Measurements from ENCODE around the gene SCARB2. TPM values are rescaled to one million over a fixed set of nuclear protein-coding genes. Genes with fewer than 3 reads are reported as not detected.

SCARB2 gene
- total and polyA plus RNA-seq, 2 experiments from 2014 or later, result 17.7 to 41.0 TPM

DNA sequence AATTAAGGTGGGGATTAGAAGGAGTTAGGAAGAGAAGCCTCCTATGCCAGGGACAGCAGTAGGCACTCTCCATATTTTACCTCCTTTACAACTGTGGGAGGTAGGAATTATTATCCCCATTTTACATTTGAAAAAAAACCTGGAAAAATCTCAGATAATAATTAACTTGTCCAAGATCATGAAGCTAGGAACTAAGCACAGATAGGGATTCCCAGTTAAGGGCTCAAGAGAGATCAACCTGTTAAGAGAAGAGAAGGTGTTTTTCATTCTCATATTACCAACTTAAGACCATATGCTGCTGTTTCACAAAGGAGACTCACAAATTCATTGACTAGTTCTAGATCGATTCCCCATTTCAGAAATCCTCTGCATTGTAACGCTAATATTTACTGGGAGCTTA is 21.8 kb upstream of the SCARB2 start (continued):
- TF ChIP-seq, protein P1, sequence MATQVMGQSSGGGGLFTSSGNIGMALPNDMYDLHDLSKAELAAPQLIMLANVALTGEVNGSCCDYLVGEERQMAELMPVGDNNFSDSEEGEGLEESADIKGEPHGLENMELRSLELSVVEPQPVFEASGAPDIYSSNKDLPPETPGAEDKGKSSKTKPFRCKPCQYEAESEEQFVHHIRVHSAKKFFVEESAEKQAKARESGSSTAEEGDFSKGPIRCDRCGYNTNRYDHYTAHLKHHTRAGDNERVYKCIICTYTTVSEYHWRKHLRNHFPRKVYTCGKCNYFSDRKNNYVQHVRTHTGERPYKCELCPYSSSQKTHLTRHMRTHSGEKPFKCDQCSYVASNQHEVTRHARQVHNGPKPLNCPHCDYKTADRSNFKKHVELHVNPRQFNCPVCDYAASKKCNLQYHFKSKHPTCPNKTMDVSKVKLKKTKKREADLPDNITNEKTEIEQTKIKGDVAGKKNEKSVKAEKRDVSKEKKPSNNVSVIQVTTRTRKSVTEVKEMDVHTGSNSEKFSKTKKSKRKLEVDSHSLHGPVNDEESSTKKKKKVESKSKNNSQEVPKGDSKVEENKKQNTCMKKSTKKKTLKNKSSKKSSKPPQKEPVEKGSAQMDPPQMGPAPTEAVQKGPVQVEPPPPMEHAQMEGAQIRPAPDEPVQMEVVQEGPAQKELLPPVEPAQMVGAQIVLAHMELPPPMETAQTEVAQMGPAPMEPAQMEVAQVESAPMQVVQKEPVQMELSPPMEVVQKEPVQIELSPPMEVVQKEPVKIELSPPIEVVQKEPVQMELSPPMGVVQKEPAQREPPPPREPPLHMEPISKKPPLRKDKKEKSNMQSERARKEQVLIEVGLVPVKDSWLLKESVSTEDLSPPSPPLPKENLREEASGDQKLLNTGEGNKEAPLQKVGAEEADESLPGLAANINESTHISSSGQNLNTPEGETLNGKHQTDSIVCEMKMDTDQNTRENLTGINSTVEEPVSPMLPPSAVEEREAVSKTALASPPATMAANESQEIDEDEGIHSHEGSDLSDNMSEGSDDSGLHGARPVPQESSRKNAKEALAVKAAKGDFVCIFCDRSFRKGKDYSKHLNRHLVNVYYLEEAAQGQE (IDR thresholded peaks at IDR 0.05; ENCODE audit: unreplicated experiment), result no peak
- TF ChIP-seq ZNF331 (CRISPR knock-in tag; IDR thresholded peaks at IDR 0.05; ENCODE audit: low read depth), result no peak
- TF ChIP-seq, protein P2, sequence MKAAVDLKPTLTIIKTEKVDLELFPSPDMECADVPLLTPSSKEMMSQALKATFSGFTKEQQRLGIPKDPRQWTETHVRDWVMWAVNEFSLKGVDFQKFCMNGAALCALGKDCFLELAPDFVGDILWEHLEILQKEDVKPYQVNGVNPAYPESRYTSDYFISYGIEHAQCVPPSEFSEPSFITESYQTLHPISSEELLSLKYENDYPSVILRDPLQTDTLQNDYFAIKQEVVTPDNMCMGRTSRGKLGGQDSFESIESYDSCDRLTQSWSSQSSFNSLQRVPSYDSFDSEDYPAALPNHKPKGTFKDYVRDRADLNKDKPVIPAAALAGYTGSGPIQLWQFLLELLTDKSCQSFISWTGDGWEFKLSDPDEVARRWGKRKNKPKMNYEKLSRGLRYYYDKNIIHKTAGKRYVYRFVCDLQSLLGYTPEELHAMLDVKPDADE (IDR thresholded peaks at IDR 0.05), result no peak
- no peak for TF ChIP-seq CREB1 (CRISPR knock-in tag; IDR thresholded peaks at IDR 0.05; ENCODE audit: low read depth)

DNA sequence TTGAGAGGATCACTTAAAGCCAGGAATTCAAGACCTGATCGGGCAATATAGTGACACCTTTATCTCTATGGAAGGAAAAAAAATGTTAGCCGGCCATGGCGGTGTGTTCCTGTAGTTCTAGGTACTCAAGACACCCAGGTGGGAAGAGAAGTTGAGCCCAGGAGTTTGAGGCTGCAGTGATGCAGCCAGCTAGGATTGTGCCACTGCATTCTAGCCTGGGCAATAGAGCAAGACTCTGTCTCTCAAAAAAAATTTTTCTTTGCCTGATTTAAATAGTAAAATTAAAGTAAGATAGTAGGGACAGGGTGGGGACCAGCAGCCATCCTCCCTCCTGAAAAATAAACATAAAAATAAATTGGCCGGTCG is 21.0 kb upstream of the SCARB2 start:
- Histone ChIP-seq H3K27me3 (ENCODE audit: insufficient read depth) (no peaks in the 10 kb centered on the region), H2AFZ (no peak overlapping the region), H3K4me2 (peak overlapping the region; percentile 76; the same call in 1 of the 2 replicates), H4K20me1 (replicated peaks; ENCODE audit: insufficient read depth) (no peaks in the 10 kb centered on the region; the same call in none of the 2 replicates), H3K27ac (ENCODE audit: low read depth) (peak overlapping the region; percentile 40), H3K4me1 (ENCODE audit: insufficient read depth) (peaks cover 19% of the 10 kb centered on the region), H3F3A (replicated peaks; ENCODE audit: low read depth) (no peaks in the 10 kb centered on the region), H3K36me3 (ENCODE audit: insufficient read depth) (peaks cover 4% of the 10 kb centered on the region; the same call in 1 of the 2 replicates), H3K4me3 (peak overlapping the region; percentile 63), H3K79me2 (replicated peaks; ENCODE audit: insufficient read depth) (peaks cover 27% of the 10 kb centered on the region), H3K9me2 (ENCODE audit: insufficient read depth) (no peaks in the 10 kb centered on the region)
- Mint-ChIP-seq H3K4me1 (peaks cover 40% of the 10 kb centered on the region), H3K27ac (no peak overlapping the region), H3K4me3 (peak overlapping the region; percentile 75; the same call in 2 of the 3 replicates), H3K27me3 (ENCODE audit: insufficient read depth, low read depth, poor library complexity) (peaks cover 11% of the 10 kb centered on the region), H3K9me3 (peaks cover 16% of the 10 kb centered on the region), H3K36me3 (ENCODE audit: low read depth) (peaks cover 24% of the 10 kb centered on the region)
- no peak for DNase-seq (ENCODE audit: low spot score)
- TF ChIP-seq, protein P3, sequence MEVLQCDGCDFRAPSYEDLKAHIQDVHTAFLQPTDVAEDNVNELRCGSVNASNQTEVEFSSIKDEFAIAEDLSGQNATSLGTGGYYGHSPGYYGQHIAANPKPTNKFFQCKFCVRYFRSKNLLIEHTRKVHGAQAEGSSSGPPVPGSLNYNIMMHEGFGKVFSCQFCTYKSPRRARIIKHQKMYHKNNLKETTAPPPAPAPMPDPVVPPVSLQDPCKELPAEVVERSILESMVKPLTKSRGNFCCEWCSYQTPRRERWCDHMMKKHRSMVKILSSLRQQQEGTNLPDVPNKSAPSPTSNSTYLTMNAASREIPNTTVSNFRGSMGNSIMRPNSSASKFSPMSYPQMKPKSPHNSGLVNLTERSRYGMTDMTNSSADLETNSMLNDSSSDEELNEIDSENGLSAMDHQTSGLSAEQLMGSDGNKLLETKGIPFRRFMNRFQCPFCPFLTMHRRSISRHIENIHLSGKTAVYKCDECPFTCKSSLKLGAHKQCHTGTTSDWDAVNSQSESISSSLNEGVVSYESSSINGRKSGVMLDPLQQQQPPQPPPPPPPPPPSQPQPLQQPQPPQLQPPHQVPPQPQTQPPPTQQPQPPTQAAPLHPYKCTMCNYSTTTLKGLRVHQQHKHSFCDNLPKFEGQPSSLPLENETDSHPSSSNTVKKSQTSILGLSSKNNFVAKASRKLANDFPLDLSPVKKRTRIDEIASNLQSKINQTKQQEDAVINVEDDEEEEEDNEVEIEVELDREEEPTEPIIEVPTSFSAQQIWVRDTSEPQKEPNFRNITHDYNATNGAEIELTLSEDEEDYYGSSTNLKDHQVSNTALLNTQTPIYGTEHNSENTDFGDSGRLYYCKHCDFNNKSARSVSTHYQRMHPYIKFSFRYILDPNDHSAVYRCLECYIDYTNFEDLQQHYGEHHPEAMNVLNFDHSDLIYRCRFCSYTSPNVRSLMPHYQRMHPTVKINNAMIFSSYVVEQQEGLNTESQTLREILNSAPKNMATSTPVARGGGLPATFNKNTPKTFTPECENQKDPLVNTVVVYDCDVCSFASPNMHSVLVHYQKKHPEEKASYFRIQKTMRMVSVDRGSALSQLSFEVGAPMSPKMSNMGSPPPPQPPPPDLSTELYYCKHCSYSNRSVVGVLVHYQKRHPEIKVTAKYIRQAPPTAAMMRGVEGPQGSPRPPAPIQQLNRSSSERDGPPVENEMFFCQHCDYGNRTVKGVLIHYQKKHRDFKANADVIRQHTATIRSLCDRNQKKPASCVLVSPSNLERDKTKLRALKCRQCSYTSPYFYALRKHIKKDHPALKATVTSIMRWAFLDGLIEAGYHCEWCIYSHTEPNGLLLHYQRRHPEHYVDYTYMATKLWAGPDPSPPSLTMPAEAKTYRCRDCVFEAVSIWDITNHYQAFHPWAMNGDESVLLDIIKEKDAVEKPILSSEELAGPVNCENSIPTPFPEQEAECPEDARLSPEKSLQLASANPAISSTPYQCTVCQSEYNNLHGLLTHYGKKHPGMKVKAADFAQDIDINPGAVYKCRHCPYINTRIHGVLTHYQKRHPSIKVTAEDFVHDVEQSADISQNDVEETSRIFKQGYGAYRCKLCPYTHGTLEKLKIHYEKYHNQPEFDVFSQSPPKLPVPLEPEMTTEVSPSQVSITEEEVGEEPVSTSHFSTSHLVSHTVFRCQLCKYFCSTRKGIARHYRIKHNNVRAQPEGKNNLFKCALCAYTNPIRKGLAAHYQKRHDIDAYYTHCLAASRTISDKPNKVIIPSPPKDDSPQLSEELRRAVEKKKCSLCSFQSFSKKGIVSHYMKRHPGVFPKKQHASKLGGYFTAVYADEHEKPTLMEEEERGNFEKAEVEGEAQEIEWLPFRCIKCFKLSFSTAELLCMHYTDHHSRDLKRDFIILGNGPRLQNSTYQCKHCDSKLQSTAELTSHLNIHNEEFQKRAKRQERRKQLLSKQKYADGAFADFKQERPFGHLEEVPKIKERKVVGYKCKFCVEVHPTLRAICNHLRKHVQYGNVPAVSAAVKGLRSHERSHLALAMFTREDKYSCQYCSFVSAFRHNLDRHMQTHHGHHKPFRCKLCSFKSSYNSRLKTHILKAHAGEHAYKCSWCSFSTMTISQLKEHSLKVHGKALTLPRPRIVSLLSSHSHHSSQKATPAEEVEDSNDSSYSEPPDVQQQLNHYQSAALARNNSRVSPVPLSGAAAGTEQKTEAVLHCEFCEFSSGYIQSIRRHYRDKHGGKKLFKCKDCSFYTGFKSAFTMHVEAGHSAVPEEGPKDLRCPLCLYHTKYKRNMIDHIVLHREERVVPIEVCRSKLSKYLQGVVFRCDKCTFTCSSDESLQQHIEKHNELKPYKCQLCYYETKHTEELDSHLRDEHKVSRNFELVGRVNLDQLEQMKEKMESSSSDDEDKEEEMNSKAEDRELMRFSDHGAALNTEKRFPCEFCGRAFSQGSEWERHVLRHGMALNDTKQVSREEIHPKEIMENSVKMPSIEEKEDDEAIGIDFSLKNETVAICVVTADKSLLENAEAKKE (CRISPR knock-in tag; IDR thresholded peaks at IDR 0.05), result no peak
- TF ChIP-seq CREB1 (CRISPR knock-in tag; IDR thresholded peaks at IDR 0.05; ENCODE audit: low read depth) (no peak), NANOG (IDR thresholded peaks at IDR 0.05; ENCODE audit: borderline replicate concordance) (no peak), POLR2AphosphoS5 (IDR thresholded peaks at IDR 0.05; ENCODE audit: low read depth) (no peak), ZNF114 (CRISPR knock-in tag; IDR thresholded peaks at IDR 0.05) (no peak), EZH2 (IDR thresholded peaks at IDR 0.05; ENCODE audit: low read depth, unreplicated experiment) (no peak), JUNB (IDR thresholded peaks at IDR 0.05; ENCODE audit: unreplicated experiment) (no peak), STAT1 (IDR thresholded peaks at IDR 0.05; ENCODE audit: unreplicated experiment) (no peak)
- TF ChIP-seq, protein P4, sequence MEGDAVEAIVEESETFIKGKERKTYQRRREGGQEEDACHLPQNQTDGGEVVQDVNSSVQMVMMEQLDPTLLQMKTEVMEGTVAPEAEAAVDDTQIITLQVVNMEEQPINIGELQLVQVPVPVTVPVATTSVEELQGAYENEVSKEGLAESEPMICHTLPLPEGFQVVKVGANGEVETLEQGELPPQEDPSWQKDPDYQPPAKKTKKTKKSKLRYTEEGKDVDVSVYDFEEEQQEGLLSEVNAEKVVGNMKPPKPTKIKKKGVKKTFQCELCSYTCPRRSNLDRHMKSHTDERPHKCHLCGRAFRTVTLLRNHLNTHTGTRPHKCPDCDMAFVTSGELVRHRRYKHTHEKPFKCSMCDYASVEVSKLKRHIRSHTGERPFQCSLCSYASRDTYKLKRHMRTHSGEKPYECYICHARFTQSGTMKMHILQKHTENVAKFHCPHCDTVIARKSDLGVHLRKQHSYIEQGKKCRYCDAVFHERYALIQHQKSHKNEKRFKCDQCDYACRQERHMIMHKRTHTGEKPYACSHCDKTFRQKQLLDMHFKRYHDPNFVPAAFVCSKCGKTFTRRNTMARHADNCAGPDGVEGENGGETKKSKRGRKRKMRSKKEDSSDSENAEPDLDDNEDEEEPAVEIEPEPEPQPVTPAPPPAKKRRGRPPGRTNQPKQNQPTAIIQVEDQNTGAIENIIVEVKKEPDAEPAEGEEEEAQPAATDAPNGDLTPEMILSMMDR (conservative IDR thresholded peaks at IDR 0.05; ENCODE audit: low read depth in 2 of 2), result no peak
- ATAC-seq, result no peak
